Neutrophil (primary cell): ENCODE data around the gene PPIG.
"Not testable (repeated sequence)": the region's sequence is repeated elsewhere in the genome, so short reads cannot be mapped to it uniquely, and the experiment has no call there.

Experiments used
- H3K27ac ChIP-seq: fragments of 200-600 bp; sonication (generic); 2 replicates; pipeline ENCODE4 v1.5.1; 2016; ENCODE audit warnings: mild to moderate bottlenecking, moderate library complexity
- H3K27me3 ChIP-seq: fragments of 200-600 bp; sonication (generic); 2 replicates; pipeline ENCODE4 v1.6.0; 2016; ENCODE audit warnings: mild to moderate bottlenecking
- H3K36me3 ChIP-seq: fragments of 200-600 bp; sonication (generic); 2 replicates; pipeline ENCODE4 v1.5.1; 2017
- H3K4me1 ChIP-seq, 2 experiments: fragments of 200-600 bp in 1 of 2; sonication (generic) in 1 of 2; 1 replicate in 1 of 2; 2 replicates in 1 of 2; pipeline versions ENCODE4 v1.5.1 to v1.6.1; 2013 to 2016; ENCODE audit warnings: low read depth in 1 of 2, low read length in 1 of 2, mild to moderate bottlenecking in 1 of 2, moderate library complexity in 1 of 2; ENCODE audit not compliant: control insufficient read depth in 1 of 2, insufficient read depth in 1 of 2
- H3K4me3 ChIP-seq, 2 experiments: fragments of 200-600 bp in 1 of 2; sonication (generic) in 1 of 2; 1 replicate in 1 of 2; 2 replicates in 1 of 2; pipeline ENCODE4 v1.5.1; 2013 to 2016; ENCODE audit warnings: low read depth in 1 of 2, low read length in 1 of 2, mild to moderate bottlenecking in 1 of 2, moderate library complexity in 1 of 2
- H3K9me3 ChIP-seq: fragments of 200-600 bp; sonication (generic); 2 replicates; pipeline ENCODE4 v1.5.1; 2016
- CTCF ChIP-seq: fragments of 200-600 bp; sonication (generic); IDR thresholded peaks from 2 replicates; pipeline ENCODE4 v1.5.1; 2016; ENCODE audit warnings: antibody characterized with exemption

Gene PPIG

DNA sequence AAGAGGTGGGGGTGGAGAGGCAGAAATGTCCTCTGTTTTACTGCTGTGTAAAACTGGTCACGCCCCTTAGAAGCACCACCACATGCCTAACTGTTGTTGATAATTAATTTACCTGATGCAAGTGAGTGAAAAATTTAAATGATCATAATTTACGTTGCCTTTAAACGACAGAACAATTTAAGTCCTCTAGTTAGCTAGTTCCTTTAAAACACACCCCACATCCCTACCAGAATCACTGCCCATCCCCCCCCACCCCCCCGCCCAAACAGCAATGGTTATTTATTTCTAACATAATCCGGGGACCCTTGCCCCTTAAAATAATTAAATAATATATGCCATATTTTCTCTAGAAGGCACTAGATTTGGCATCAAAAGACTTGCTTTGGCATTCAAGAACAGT, 633 bp upstream of the PPIG start:
- TF ChIP-seq CTCF, result no peak
- Histone ChIP-seq H3K4me1 (peaks cover 23 to 27% of the 10 kb centered on the region in 2 experiments), H3K27ac (peak overlapping the region; percentile 96), H3K9me3 (no peaks in the 10 kb centered on the region), H3K4me3 (peak overlapping the region; percentile 83 to 92), H3K36me3 (no peaks in the 10 kb centered on the region), H3K27me3 (no peaks in the 10 kb centered on the region)

DNA sequence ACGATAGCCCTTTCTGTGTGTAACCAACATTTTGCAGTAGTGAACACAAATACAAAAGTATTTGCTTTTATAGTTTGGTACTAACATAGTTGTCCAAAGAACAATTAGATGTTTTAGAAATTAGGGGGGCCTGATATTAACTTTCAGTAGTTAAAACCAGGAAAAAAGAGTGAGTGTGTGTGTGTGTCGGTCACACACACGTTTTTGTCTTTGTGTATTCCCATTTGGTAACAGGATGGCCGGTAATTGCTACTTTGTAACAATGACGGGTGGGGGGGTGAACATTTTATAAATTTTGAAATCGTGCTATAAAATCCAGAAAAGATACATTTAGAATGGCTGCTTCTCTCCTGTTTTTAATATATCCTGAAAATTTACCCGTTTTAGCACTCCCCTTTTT, 1.5 kb downstream of the PPIG start:
- peak overlapping the region; percentile 83 to 92 for H3K4me3 ChIP-seq
- peak overlapping the region; percentile 96 for H3K27ac ChIP-seq
- H3K27me3 ChIP-seq, result no peaks in the 10 kb centered on the region
- no peaks in the 10 kb centered on the region for H3K9me3 ChIP-seq
- no peaks in the 10 kb centered on the region for H3K36me3 ChIP-seq
- TF ChIP-seq CTCF, result no peak
- H3K4me1 ChIP-seq, result peaks cover 40 to 44% of the 10 kb centered on the region in 2 experiments

DNA sequence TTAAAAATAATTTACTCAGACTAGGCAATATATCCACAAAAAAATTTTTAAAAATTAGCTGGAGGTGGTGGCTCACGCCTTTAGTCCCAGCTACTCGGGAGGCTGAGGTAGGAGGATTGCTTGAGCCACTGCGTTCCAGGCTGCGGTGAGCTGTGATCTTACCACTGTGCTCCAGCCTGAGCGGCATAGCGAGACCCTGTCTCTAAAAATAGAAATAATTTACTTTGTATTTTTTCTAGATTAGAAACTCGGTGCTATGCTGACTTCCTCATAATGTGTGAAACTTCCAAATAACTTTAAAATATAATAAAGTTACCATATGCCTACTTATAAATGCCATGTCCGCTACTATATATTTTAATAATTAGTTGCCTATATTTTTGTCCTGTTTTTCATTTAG, 6.7 kb downstream of the PPIG start:
- TF ChIP-seq CTCF, result no peak
- H3K27me3 ChIP-seq, result no peaks in the 10 kb centered on the region
- H3K36me3 ChIP-seq, result no peaks in the 10 kb centered on the region
- no peak overlapping the region for H3K4me3 ChIP-seq
- H3K27ac ChIP-seq, result peak overlapping the region; percentile 70
- H3K4me1 ChIP-seq, result peaks cover 34 to 35% of the 10 kb centered on the region in 2 experiments
- H3K9me3 ChIP-seq, result no peaks in the 10 kb centered on the region

GRCh38 chr2:169596546-169596945, 12.4 kb downstream of the PPIG start:
- not testable (repeated sequence) for H3K27me3 ChIP-seq, H3K36me3 ChIP-seq, H3K27ac ChIP-seq, H3K4me3 ChIP-seq, H3K4me1 ChIP-seq, H3K9me3 ChIP-seq

DNA sequence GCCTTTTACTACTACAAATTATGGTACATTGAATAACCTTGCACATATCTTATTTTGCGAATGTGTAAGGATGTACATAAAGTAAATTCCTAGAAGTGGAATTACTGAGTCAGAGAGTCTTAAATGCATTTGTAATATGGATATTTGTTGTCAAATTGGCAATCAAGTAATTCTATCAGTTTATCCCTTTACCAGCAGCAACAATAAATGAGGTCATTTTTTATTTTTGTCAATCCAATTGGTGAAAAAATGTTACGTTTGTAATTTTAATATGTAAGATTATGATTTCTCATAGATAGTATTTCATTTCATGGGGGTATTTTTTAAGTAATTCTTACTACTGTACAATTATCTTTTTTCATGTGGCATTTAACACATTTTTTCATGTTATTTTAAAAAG, 14.8 kb downstream of the PPIG start:
- no peak overlapping the region for H3K27ac ChIP-seq
- H3K4me1 ChIP-seq, result no peaks in the 10 kb centered on the region
- H3K4me3 ChIP-seq, result no peak overlapping the region
- no peak for TF ChIP-seq CTCF
- no peaks in the 10 kb centered on the region for H3K27me3 ChIP-seq
- H3K36me3 ChIP-seq, result peaks cover 5% of the 10 kb centered on the region
- H3K9me3 ChIP-seq, result no peaks in the 10 kb centered on the region

DNA sequence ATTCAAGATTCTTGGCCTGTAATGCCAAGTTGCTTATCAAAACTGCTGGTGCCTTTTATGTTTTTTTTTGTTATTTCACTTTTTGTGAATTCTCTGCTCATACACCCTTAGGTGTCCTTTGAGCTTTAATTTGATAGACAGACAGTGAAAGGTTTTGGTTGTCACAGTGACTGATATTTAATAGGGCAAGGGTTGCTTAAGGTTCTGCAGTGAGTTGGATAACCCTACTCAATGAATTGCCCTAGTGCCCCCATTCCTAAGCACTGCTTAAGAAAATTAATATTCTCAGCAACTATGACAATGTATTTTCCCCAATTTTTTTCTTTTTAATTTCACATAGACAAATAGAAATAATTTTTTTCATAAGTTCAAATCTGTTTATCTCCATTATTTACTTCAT, 15.4 kb downstream of the PPIG start:
- no peaks in the 10 kb centered on the region for H3K4me1 ChIP-seq
- H3K9me3 ChIP-seq, result no peaks in the 10 kb centered on the region
- H3K27me3 ChIP-seq, result no peaks in the 10 kb centered on the region
- no peak for TF ChIP-seq CTCF
- no peak overlapping the region for H3K4me3 ChIP-seq
- H3K27ac ChIP-seq, result no peak overlapping the region
- peaks cover 8% of the 10 kb centered on the region for H3K36me3 ChIP-seq
